ENCODE measurements around the gene FKRP.
"Not testable (repeated sequence)": the region's sequence is repeated elsewhere in the genome, so short reads cannot be mapped to it uniquely, and the experiment has no call there.

The FKRP gene, protein sequence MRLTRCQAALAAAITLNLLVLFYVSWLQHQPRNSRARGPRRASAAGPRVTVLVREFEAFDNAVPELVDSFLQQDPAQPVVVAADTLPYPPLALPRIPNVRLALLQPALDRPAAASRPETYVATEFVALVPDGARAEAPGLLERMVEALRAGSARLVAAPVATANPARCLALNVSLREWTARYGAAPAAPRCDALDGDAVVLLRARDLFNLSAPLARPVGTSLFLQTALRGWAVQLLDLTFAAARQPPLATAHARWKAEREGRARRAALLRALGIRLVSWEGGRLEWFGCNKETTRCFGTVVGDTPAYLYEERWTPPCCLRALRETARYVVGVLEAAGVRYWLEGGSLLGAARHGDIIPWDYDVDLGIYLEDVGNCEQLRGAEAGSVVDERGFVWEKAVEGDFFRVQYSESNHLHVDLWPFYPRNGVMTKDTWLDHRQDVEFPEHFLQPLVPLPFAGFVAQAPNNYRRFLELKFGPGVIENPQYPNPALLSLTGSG

DNA sequence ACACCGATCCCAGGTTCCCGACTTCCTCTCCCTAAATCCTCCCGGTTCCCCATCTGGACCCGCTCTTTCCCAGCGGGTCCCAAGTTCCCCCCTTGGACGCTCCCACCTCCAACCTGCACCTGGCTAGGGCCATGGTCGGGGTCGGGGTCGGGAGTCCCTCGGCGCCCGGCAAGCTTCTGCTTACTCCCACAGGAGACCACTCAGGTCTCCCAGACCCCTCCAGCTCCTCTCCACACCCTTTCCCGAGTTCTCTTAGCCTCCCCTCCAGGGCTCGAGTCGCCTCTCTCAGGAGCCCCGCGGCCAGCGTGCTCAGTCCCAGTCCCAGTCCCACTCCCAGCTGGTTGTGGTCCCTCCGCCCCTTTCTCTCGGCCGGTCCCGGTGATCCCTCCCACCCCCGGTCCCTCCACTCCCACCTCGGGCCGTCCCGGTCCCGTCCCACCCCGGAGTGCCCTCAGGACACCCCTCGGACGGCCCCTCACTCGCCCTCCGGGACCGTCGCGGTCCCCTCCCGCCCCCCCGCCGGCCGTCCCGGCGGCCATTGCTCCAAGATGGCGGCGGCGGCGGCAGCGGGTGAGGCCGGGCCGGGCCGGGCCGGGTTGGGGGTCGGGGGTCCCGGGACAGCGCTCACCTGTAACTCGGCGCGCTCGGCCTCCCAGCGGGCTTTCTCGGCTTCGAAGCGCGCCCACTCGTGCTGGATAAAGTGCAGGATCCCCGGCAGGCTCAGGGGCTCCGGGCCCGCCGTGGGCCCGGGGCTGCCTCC lies at the start of gene FKRP:
Gene FKRP, plus strand, starts transcription at position 537 of the 760 bp plus-strand sequence. CDS start 9,394 bp downstream, outside the sequence.
- DNase-seq (ENCODE audit: low read depth in 2 of 2): no peak

DNA sequence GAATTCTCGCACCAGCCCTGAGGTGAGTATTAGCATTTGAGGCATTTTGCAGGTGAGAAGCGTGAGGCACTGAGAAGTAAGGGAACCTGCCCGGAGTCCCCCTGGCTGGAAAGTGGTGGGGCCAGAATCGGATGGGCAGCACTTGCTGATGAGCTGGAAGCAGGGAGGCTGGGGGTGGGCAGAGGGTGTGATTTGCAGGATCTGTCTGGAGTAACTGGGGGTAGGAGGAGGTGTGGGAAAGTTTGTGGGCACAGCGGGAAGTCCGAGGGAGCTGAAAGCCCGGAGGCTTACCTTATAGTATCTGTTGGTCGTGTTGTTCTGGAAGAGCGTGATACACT lies 49.0 kb upstream of the FKRP start:
- no peak for DNase-seq (ENCODE audit: low read depth in 2 of 2)

DNA sequence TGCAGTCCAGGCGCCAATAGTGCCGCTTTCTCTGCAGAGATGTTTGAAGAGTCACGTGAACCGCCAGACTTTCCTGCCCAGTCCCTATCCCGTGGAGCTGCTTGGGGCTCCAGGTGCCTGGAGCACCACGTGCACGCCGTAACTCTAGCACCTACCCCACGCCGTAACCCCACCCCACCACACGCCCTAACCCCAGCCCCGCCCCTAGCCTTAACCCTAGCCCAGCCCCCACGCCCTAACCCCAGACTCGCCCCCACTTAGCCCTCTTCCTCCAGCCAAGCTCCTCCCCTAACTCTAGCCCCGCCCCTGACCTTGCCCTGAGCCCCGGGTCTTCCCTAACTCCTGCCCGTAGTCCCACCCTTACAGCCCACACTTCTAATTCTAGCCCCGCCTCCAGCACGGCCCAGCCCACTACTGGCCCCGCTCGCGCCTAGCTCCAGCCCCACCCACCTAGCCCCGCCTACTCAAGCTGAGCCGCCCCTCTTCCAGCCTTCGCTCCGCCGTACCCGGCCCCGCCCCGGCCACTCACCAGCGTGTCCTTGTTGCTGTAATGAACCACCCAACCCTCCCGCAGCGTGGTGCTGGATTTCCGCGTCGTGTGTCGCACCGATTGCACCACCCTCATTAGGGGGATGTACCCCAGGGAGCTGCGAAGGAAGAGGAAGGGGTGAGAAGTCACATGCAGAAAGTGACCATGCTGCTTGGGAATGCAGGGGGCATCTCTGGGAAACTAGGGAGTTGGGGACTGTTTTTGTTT lies 48.5 kb upstream of the FKRP start:
- no peak for DNase-seq (ENCODE audit: low read depth in 2 of 2)

DNA sequence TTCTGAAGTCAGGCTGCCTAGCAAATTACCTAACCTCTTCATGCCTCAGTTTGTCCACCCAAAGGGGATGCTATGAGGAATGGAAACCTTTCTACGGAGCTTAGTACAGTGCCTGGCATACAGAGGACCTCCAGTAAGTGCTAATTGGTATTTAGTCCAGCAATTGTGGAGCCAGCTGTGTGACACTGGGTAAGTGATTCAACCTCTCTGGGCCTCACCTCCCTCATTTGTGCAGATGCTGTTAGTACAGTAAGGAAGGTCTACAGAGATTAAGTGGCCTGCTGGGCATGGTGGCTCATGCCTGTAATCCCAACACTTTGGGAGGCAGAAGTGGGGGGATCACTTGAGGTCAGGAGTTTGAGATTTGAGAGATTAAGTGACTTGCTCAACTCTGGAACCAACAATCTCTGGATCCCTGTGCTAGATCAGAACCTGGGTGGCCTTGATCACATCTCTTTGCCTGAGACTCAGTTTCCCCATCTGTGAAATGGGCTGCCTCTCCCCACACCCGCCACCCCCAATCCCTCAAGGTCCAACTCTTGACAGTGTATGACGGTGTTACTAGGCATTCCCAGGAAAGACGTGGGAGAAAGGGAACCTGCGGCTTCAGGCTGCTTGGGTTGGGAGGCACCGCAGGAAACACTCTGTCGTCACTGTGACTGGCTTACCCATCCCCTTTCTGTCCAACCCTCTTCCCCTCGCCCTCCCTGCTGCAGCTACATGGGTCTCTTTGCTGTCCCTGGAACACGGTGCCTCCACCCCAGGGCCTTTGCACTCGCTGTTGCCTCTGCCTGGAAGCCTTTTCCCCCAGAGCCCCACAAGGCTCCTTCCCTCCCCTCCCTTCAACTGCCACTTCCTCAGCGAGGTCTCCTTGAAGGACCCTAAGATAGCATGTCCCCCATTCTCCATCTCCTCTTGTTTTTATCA lies 47.2 kb upstream of the FKRP start:
- DNase-seq (ENCODE audit: low read depth in 2 of 2): no peak

DNA sequence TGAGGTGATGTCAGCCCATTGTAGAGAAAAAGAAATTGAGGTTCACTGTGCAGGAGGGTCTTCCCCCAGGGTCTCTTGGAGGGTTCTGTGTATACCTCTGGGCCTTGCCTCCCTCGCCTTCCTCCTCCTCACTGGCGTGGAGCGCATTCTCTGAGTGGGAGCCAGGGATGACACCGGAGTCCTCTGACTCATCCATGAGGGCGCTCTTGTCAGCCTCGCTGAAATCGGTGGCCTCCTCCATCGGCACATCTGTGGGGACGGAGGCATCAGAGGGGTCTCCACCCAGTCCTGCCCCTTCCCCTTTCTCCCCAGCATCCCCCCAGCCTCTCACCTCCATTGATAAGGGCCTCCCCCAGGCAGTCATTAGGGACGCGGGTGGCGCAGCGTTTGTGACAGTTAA lies 45.2 kb upstream of the FKRP start:
- no peak for DNase-seq (ENCODE audit: low read depth in 2 of 2)

DNA sequence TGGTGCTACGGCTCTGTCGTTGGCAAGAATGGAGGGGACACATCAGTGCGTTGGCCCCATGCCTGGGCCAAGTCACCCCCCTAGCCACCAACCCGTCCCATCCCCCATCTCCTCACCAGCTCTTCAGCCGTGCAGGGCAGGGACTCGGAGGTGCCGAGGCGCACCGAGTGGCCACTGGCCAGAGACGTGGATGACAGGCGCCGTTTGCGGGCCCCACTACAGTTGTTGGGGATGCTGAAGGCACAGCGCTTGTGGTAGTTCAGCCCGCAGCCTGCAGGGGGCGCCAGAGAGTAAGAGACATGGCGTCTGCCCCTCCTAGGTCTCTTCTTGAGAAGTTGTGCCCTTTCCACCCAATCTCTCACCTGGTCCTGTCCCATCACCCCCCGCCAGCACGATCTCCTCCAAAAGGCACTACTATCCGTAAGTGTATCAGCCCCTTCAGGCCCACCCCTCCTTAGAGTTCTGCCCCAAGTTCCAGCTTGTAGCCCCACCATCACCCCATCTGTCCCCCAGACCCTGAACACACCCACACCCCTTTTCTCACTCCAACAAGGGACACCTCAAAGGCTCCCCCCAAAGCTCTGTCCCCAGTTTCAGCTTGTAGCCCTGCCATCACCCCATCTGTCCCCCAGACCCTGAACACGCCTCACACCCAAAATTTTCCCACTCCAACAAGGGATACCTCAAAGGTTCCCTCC lies 41.3 kb upstream of the FKRP start:
- DNase-seq (ENCODE audit: low read depth in 2 of 2): peak; percentile 80 to 97

DNA sequence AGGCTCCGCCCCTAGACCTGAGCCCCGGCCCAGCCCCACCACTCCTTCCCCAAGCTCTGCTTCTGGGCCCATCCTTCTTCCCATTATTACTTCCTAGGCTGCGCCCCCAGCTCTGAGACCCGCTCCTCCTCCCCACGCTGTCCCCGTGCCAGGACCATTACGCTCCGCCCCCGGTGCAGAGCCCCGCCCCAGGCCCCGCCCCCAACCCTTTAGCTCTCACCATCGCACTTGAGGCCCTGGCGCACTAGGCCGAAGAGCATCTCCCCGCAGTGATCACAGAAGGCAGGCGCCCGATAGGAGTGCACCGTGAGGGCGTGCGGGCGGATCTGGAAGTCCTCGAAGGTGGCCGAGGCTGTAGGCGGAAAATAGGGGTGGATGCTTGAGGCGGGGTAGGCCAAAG lies 35.2 kb upstream of the FKRP start:
- no peak for DNase-seq (ENCODE audit: low read depth in 2 of 2)

DNA sequence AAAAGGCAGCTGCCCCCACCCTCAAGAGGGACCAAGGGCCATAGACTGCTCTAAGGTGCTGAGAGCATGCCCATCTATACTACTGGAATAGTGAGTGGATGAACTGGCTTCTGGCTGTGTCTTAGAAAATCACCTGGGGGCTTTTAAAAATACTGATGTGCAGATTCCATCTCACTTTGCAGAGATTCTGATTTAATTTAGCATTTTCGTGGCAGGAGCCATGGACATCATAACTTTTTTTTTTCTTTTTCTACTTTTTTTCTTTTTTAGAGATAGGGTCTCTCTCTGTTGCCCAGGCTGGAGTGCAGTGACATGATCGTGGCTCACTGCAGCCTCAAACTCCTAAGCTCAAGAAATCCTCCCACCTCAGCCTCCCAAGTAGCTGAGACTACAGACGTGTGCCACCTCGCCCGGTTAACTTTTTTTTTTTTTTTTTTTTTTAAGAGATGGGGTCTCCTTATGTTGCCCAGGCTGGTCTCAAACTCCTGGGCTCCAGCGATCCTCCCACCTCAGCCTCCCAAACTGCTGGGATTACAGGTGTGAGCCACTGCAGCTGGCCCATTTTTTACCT lies 33.0 kb upstream of the FKRP start:
- DNase-seq (ENCODE audit: low read depth in 2 of 2): not testable (repeated sequence)

DNA sequence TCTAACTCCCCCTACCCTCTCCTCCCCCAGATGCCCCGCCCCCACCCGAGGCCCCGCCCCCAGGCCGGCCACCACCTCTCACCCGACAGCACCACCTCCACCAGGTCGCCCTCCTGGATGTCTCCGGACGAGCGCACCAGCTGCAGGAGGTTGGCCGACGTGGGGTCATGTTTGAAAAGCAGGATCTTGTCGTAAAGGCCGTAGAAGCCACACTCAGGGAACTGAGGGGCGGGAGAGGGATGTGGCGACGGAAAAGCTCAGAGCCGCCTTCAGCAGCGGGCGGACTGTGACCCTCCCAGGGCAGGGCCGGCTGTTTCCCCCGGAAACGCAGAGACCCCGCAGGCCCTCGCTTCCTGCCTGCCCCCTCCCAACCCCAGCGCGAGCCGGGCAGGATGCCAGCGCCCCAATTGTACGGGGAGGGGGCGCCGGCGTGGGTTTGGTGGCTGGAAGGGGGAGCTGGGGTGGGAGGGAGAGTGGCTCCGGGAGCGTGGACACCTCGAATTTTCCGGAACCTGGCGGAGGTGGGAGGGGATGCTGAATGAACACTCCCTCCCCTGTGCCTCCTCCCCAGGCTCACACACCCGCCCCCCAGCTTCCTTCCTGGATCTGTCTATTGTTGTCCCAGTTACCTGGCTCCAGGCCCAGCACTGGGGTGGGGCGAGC lies 31.9 kb upstream of the FKRP start:
- peak in 1 of 2 donors; percentile 53 for DNase-seq (ENCODE audit: low read depth in 2 of 2)

DNA sequence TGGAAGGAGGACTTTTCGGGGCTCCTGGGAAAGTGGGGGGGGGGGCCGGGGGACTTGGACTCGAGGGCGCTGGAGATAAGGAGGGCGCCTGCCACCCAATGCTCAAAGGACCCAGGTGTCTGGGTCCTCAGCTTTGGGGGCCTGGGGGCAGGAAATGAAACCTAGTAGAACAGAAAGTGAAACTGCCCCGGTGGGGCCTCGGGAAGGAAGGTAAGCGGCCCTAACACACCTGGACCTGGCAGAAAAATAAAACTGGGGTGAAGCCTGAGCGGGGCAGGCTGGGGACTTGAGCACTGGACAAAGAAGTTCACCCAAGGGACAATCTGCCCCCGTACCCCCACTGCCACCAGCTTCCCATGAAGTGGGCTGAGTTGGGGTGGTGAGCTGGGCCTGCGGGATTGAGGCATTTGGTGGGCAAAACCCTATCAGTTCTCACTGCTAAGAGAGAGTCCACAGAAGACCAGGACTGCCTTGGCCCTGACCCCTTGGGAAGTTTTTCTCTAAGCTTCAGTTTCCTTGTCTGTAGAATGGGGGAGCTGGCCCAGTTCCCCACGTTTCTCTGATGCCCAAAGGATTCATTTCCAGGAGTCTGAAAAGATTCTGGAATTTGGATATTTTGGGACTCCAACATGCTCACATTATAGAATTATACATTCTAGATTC lies 31.3 kb upstream of the FKRP start:
- peak in 1 of 2 donors; percentile 27 for DNase-seq (ENCODE audit: low read depth in 2 of 2)

DNA sequence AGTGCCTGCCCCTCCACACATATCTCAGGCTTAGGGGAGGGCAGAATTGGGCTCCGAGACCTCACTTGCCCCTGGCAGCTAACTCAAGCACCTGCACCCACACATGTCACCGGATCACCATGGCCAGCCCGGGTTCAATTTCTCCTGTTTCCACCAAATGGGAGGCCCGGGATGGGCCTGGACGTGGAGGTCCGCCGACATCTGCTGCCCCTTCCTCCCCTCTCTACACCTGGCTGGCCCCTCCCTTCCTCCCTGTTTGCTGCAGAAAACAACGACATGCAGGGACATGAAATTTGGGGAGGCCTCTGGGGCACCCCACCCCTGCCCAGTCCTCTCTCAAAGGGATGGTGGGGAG lies 30.3 kb upstream of the FKRP start:
- no peak for DNase-seq (ENCODE audit: low read depth in 2 of 2)

DNA sequence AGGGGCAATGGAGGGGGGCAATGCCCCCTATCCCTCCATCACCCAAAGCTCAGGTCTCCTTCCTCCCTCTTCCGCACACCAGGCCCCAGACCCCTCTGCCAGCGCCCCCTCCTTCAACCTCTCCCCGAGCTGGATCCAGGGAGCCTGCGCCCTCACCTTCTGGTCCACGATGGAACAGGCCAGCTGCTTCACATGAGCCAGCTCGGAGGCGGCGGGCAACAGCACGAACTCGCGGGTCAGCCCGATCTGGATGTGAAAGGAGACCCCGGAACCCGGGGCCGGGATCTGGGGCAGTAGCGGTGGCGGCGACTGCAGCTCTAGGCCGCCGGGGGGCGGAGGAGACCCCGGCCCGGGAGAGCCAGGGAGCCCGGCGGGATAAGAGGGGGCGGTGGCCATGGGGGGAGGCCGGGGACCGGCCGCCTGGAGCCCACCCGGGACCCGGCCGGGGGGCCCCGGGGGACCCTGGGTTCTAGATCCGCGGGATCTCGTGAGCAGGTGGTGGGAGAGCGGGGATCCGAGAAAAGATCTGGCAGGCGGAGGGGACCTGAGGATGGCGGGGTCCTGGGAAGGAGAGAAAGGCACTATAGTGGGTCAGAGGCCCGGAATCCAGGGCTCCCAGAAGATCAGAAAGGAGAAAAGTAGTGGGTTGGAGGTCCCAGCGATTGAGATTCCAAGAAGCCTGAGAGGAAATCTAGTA lies 29.7 kb upstream of the FKRP start:
- DNase-seq (ENCODE audit: low read depth in 2 of 2): no peak

DNA sequence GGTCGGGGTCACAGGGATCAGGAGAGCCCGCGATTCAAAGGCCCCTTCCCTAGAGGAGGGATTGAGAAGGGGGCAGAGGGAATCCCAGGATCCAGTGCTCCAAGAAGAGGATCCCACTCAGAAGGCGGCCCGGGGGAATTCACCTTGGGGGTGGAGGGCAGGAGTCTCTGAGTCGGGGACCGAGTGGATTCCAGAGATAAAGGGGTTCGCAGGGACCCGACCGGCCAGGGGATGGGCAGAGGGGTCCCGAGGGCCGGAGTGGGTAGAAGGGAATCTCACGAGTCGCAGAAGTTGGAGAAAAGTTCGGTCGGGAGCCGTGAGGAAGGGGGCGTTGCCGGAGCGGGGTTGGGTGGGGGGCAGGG lies 29.2 kb upstream of the FKRP start:
- DNase-seq (ENCODE audit: low read depth in 2 of 2): no peak

DNA sequence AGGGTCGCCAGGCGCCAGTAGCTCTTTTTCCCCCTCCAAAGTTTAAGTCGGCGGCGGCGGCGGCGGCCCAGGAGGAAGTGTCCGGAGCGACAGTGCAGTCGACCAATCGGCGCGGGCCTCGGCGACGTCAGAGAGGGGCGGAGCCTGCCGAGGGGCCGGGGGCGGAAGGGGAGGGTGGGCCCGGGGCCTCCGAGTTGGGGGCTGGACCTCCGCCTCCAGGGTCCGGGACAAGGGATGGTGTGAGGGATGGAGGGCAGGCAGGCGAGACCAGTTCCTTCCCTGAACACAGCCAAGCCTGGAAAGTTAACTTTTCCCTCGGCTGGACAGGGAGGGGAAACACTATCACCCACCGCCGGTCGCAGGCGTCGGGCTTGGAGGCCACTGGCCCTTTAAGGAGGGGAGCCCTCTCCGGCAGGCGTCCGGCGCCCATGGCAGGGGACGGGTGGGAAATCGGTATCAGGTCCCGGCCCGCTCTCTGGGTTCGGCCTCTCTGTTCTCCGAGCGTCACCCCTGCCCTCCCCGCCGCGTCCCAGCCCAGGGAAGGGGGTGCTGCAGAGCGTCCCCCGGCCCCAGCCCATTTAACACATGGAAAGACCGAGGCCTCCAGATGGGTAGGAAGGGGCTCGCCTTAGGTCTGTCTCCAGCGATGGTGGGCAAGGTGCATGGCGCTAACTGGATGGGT lies 28.7 kb upstream of the FKRP start, which contains the start of gene PRKD2:
Gene PRKD2, minus strand, starts transcription at position 81 of the 682 bp plus-strand sequence. CDS start 744 bp downstream, outside the sequence.
- DNase-seq (ENCODE audit: low read depth in 2 of 2): peak; percentile 65 to 88

DNA sequence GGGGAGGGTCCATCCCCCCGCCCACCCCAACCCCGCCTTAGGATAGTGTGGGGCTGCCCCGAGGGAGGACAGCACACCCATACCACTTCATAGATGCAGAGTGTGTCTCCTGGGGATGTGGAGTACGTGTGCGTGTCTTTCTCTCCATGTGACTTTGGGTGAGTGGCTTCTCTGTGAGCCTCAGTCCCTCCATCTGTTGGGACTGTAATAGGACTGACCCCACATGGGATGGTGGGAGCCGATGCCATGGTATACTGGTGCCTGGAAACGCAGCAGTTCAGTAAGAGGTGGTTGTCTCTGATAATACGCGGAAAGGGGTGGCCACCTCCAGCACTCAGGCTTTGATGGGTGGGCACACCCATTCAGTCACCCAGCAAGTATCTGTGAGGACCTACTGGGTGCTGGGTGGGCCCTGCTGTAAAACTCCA lies 28.1 kb upstream of the FKRP start:
- DNase-seq (ENCODE audit: low read depth in 2 of 2): no peak

DNA sequence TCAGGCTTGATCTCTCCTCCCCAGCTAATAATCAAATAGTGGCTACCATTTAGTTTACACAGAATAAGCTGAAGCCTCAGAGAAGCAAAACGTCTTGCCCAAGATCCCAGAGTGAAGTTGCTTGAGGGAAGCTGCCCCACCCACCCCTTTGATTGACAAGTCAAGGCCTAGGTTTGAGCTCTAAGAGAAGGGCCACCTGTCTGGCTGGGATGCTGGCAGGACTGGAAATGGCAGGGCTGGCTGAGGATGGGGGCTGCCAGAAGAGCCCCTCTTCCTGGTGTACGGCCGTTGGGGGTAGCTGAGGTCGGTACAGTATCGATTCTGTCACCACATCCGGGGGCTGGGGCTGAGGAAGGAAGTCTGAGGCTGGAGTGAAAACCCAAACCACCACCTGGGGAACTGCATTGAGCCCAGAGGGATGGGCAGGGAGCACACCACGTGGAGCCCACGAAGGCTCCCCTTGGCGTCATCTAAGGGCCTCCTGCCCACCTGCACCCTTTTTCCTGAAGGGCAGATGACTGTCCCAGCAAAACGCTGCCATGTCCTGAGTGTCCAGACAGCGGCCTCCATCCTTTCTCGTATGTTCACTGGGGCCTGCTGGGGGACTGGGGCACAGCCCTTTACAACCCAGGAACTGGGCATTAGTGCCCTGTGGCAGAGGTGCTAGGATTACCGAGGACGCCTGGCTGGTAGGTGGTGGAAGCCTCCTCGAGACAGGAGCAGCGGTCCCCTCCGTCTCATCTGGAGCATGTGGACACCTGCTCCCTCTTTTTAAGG lies 27.5 kb upstream of the FKRP start:
- no peak for DNase-seq (ENCODE audit: low read depth in 2 of 2)

All from stimulated activated CD4-positive, alpha-beta T cell treated with anti-CD3 and anti-CD28 coated beads, Interleukin-1b, Interleukin-23, amount 100 ng/mL, for 1 hour (primary cell).